SK-N-SH (cell line): ENCODE results near the gene GPR39. TPM values are rescaled to one million over a fixed set of nuclear protein-coding genes. Genes with fewer than 3 reads are reported as not detected.

Experiments
- CTCF ChIA-PET: fragments of 300-600, 350-600 bp; formaldehyde crosslinking; extraction: SDS; loops from one replicate; lab custom pipeline; 2021; lab: Yijun Ruan, JAX
- POLR2A ChIA-PET: fragments of 350-600 bp; sonication (Branson Sonifier 250); formaldehyde crosslinking; extraction: SDS; loops from one replicate; lab custom pipeline; 2020; ENCODE audit warnings: antibody characterized with exemption, inconsistent platforms; lab: Yijun Ruan, JAX
- DNase-seq: peaks from one replicate; pipeline ENCODE4 v3.0.0; 2012
- H2AFZ ChIP-seq: fragments of 200-600 bp; sonication (generic); 2 replicates; pipeline ENCODE4 v1.8.1; 2016; ENCODE audit warnings: antibody characterized with exemption, mild to moderate bottlenecking, low read depth
- H3F3A ChIP-seq: fragments of 200-600 bp; sonication (generic); replicated peaks from 2 replicates; pipeline ENCODE3; 2016; ENCODE audit warnings: antibody characterized with exemption, mild to moderate bottlenecking; ENCODE audit not compliant: insufficient read depth
- H3K27ac ChIP-seq, 2 experiments: fragments of 200-500 bp in 1 of 2; fragments of 200-600 bp in 1 of 2; sonication (Bioruptor generic) in 1 of 2; sonication (generic), shearing (Covaris generic) in 1 of 2; 2 replicates each; pipeline versions ENCODE4 v1.5.1 to v1.6.1; 2014 to 2016; ENCODE audit warnings: low read depth in 2 of 2, inconsistent platforms in 1 of 2, low read length in 1 of 2, mild to moderate bottlenecking in 1 of 2, mixed read lengths in 1 of 2
- H3K27me3 ChIP-seq: fragments of 200-600 bp; sonication (generic), shearing (Covaris generic); 2 replicates; pipeline ENCODE4 v1.6.1; 2016; ENCODE audit warnings: mixed run types; ENCODE audit not compliant: insufficient read depth
- H3K36me3 ChIP-seq, 2 experiments: fragments of 200-500 bp in 1 of 2; fragments of 200-600 bp in 1 of 2; sonication (Bioruptor generic) in 1 of 2; sonication (generic) in 1 of 2; replicated peaks in 1 of 2; 2 replicates each; pipeline versions ENCODE3 to v1.5.1; 2014 to 2016; ENCODE audit warnings: low read length in 1 of 2, mild to moderate bottlenecking in 1 of 2; ENCODE audit not compliant: insufficient read depth in 2 of 2, control insufficient read depth in 1 of 2
- H3K4me1 ChIP-seq, 2 experiments: fragments of 200-500 bp in 1 of 2; fragments of 200-600 bp in 1 of 2; sonication (Bioruptor generic) in 1 of 2; sonication (generic), shearing (Covaris generic) in 1 of 2; 2 replicates each; pipeline versions ENCODE4 v1.5.1 to v1.6.1; 2014 to 2016; ENCODE audit warnings: low read depth in 1 of 2, low read length in 1 of 2, mixed run types in 1 of 2; ENCODE audit not compliant: insufficient read depth in 2 of 2, control insufficient read depth in 1 of 2
- H3K4me2 ChIP-seq: fragments of 200-600 bp; sonication (generic), shearing (Covaris generic); 2 replicates; pipeline ENCODE4 v1.6.1; 2017; ENCODE audit warnings: mixed run types
- H3K4me3 ChIP-seq, 2 experiments: fragments of 200-500 bp in 1 of 2; fragments of 200-600 bp in 1 of 2; sonication (Bioruptor generic) in 1 of 2; sonication (generic), shearing (Covaris generic) in 1 of 2; 2 replicates each; pipeline versions ENCODE4 v1.5.1 to v1.8.1; 2014 to 2016; ENCODE audit warnings: low read depth in 2 of 2, inconsistent platforms in 1 of 2, low read length in 1 of 2, mild to moderate bottlenecking in 1 of 2, mixed read lengths in 1 of 2, moderate library complexity in 1 of 2
- H3K79me2 ChIP-seq: fragments of 200-600 bp; sonication (generic); 2 replicates; pipeline ENCODE4 v1.8.1; 2017; ENCODE audit warnings: mild to moderate bottlenecking; ENCODE audit not compliant: insufficient read depth
- H3K9ac ChIP-seq: fragments of 200-600 bp; sonication (generic); 2 replicates; pipeline ENCODE4 v1.6.1; 2017; ENCODE audit warnings: mixed run types
- H3K9me2 ChIP-seq: fragments of 200-600 bp; sonication (generic); 2 replicates; pipeline ENCODE4 v1.6.1; 2017; ENCODE audit warnings: mixed run types
- H3K9me3 ChIP-seq: fragments of 200-600 bp; sonication (generic); 2 replicates; pipeline ENCODE4 v1.6.1; 2017; ENCODE audit warnings: mixed run types, mild to moderate bottlenecking, moderate library complexity
- H4K20me1 ChIP-seq: fragments of 200-600 bp; sonication (generic); 2 replicates; pipeline ENCODE4 v1.6.1; 2017; ENCODE audit warnings: mild to moderate bottlenecking, mixed run types; ENCODE audit not compliant: insufficient read depth
- EP300 ChIP-seq, 2 experiments: IDR thresholded peaks; 2 replicates each; pipeline versions ENCODE4 v1.4.0 to v1.6.1; 2012; ENCODE audit warnings: borderline replicate concordance in 1 of 2, low read depth in 1 of 2, low read length in 1 of 2
- FOSL2 ChIP-seq: IDR thresholded peaks from 2 replicates; pipeline ENCODE4 v1.4.0; 2012; ENCODE audit warnings: low read depth, mild to moderate bottlenecking, moderate library complexity, borderline replicate concordance
- FOXJ3 ChIP-seq: sonication (generic); formaldehyde crosslinking; IDR thresholded peaks from 2 replicates; pipeline ENCODE4 v1.5.1; 2020; ENCODE audit warnings: mild to moderate bottlenecking, missing genetic modification reagents
- IRF3 ChIP-seq: fragments of 150-350 bp; IDR thresholded peaks from 2 replicates; pipeline ENCODE4 v1.6.1; 2016; ENCODE audit warnings: mild to moderate bottlenecking, low read depth, low read length
- JUND ChIP-seq: IDR thresholded peaks from 2 replicates; pipeline ENCODE4 v1.4.0; 2012
- MXI1 ChIP-seq: IDR thresholded peaks from 2 replicates; pipeline ENCODE4 v1.6.1; 2012; ENCODE audit warnings: mild to moderate bottlenecking, low read depth, low read length, improper control_type of control experiment
- NFIC ChIP-seq: IDR thresholded peaks from 2 replicates; pipeline ENCODE4 v1.4.0; 2012; ENCODE audit warnings: borderline replicate concordance
- PBX3 ChIP-seq: IDR thresholded peaks from 2 replicates; pipeline ENCODE4; 2012
- TCF12 ChIP-seq: IDR thresholded peaks from 2 replicates; pipeline ENCODE4 v1.4.0; 2012
- USF1 ChIP-seq: IDR thresholded peaks from 2 replicates; pipeline ENCODE4 v1.4.0; 2012; ENCODE audit warnings: low read depth, borderline replicate concordance
- WGBS: methylation state at CpG from one replicate; pipeline ENCODE4 v1.1.6; 2017; ENCODE audit warnings: low lambda C conversion rate; 5-methylcytosine and 5-hydroxymethylcytosine counted together
- polyA plus RNA-seq, 3 experiments: library from polyadenylated mRNA; depleted of rRNA; stranded (reverse); fragments of >200 nt; gene quantifications; 2 replicates each; pipeline ENCODE4 v1.2.3, GENCODE V29; 2012

The GPR39 gene
- polyA plus RNA-seq, 1 of the 3 experiments (the other 2 are of a cell fraction): 2.3 TPM

GRCh38 chr2:132477436-132477835, 60.8 kb downstream of the GPR39 start:
- DNase-seq: no peak
- Histone ChIP-seq H3K79me2 (no peaks in the 10 kb centered on the region), H3K4me3 (no peak overlapping the region), H3K9me2 (no peaks in the 10 kb centered on the region), H3K9me3 (no peaks in the 10 kb centered on the region), H3K27ac (no peak overlapping the region), H4K20me1 (no peaks in the 10 kb centered on the region), H3K9ac (no peak overlapping the region), H3F3A (no peaks in the 10 kb centered on the region), H3K4me2 (no peak overlapping the region), H2AFZ (no peak overlapping the region), H3K36me3 (no peaks in the 10 kb centered on the region), H3K4me1 (peaks cover 0 to 11% of the 10 kb centered on the region in 2 experiments; a peak in 2 of 4 replicates), H3K27me3 (no peaks in the 10 kb centered on the region)
- POLR2A ChIA-PET: no interaction called here
- TF ChIP-seq MXI1 (no peak), FOXJ3 (CRISPR knock-in tag) (no peak), NFIC (no peak), TCF12 (no peak), EP300 (IDR thresholded peaks at IDR 0.05; ENCODE audit: borderline replicate concordance in 1 of 2, low read depth in 1 of 2, low read length in 1 of 2) (no peak)
- CTCF ChIA-PET: no interaction called here
- WGBS: 85% methylated on average over 4 of the region's 4 CpGs

GRCh38 chr2:132477962-132478361, 61.4 kb downstream of the GPR39 start:
- no peak overlapping the region for H3K4me2 ChIP-seq

More at GRCh38 chr2:132477962-132478361, 61.4 kb downstream of the GPR39 start:
- DNase-seq: no peak
- no peaks in the 10 kb centered on the region for H4K20me1 ChIP-seq
- H3K9me2 ChIP-seq: no peaks in the 10 kb centered on the region
- H3K4me3 ChIP-seq: no peak overlapping the region
- TF ChIP-seq USF1 (no peak), TCF12 (peak; percentile 90), EP300 (IDR thresholded peaks at IDR 0.05; ENCODE audit: borderline replicate concordance in 1 of 2, low read depth in 1 of 2, low read length in 1 of 2) (peak in 1 of 2 experiments; percentile 36; a peak in 1 of 4 replicates), IRF3 (no peak), JUND (peak; percentile 45), FOSL2 (peak; percentile 32; the same call in 1 of the 2 replicates), NFIC (peak; percentile 73), PBX3 (peak; percentile 19)
- H3K36me3 ChIP-seq: no peaks in the 10 kb centered on the region
- WGBS: 14% methylated on average over 2 of the region's 2 CpGs
- ChIA-PET CTCF (no interaction called here), POLR2A (no interaction called here)
- no peaks in the 10 kb centered on the region for H3K79me2 ChIP-seq
- H3F3A ChIP-seq: no peaks in the 10 kb centered on the region
- H3K9me3 ChIP-seq: no peaks in the 10 kb centered on the region
- no peak overlapping the region for H3K9ac ChIP-seq
- H2AFZ ChIP-seq: no peak overlapping the region
- H3K4me1 ChIP-seq: peaks cover 0 to 7% of the 10 kb centered on the region in 2 experiments; a peak in 2 of 4 replicates
- no peak overlapping the region for H3K27ac ChIP-seq
- no peaks in the 10 kb centered on the region for H3K27me3 ChIP-seq
